ENCODE data around the gene ZNRF3. TPM values are rescaled to one million over a fixed set of nuclear protein-coding genes. Genes with fewer than 3 reads are reported as not detected.
"Not testable (repeated sequence)": the region's sequence is repeated elsewhere in the genome, so short reads cannot be mapped to it uniquely, and the experiment has no call there.

The ZNRF3 gene
- 9.1 and 9.7 TPM in 2 replicates for total RNA-seq (2014; rRNA removed; shearing (Covaris generic))

DNA sequence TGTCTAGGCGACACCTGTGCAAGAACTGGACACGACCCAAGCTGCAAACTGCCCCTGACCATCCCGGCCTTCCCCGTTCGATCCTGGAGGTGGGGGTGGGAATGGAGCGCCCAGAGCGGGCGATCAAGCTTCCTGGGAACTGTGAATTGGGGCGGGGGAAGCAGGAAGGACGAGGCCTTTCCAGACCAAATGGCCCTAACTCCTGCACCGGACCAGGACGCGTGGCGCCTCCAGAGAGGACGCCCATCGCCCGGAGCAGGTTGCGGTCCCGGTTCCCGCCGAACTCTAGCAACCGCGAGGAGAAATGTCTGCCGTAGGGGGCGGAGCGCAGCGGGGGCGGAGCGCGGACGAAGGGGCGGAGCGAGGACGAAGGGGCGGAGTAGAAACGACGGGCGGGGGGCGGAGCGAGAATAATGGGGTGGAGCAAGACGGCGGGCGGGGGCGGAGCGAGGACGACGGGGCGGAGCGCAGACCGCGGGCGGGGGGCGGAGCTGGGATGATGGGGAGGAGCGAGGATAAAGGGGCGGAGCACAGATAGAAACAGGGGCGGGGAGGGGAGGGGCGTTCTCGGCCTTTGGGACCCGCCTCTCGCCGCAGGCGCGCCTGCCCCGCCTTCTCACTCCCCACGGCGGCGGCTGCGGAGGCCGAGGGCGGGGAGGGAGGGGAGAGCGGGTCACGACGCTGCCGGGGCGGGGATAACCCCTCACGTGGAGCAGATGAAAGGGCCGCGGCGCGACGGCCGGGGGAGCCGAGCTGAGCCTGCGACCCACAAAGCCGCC lies at the start of gene ZNRF3:
Gene ZNRF3 (plus strand): TSS at position 695 of the 779 bp plus-strand sequence. CDS start 195 bp downstream, outside the sequence.
- peak; percentile 89 to 91 for DNase-seq
- peak within 1 kb of the TSS; percentile 68 for H3K27ac ChIP-seq
- H3K4me1 ChIP-seq, result peaks cover 8% of the 10 kb centered on the region; the same call in 1 of the 2 replicates
- no peaks in the 10 kb centered on the region for H3K36me3 ChIP-seq
- no peaks in the 10 kb centered on the region for H3K9me3 ChIP-seq (replicated peaks)
- H3K4me3 ChIP-seq, result peak within 1 kb of the TSS; percentile 71
- no peaks in the 10 kb centered on the region for H3K27me3 ChIP-seq

DNA sequence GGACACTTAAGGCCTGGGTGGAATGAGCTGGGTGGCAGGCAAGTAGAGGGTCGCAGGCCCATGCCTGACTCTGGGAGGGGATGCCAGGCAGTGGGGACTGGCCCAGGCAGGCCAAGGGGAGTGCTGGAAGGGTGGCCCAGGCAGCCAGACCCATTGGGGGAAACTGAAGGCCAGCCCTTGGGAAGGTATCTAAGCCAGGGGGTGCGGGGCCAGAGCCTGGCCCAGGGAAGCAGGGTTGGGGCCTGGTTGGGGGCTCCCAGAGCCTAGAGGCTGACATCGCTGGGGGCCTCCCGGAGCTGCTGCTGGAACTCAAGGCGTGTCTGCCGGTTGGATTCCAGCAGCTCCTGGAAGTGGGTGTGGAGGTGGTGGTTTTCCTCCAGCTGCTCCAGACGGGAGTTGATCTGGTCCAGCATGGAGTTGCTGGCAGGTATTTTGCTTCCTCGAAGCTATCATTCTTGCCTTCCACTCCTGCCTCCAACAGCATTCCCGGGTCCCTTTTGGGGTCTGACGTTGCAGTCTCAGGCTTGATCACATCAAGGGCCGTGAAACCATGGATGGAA lies 47.7 kb upstream of the ZNRF3 start:
- Histone ChIP-seq H3K9me3 (replicated peaks) (no peaks in the 10 kb centered on the region), H3K4me3 (no peak overlapping the region), H3K4me1 (no peaks in the 10 kb centered on the region), H3K27me3 (no peaks in the 10 kb centered on the region), H3K27ac (no peak overlapping the region), H3K36me3 (no peaks in the 10 kb centered on the region)
- DNase-seq, result no peak

DNA sequence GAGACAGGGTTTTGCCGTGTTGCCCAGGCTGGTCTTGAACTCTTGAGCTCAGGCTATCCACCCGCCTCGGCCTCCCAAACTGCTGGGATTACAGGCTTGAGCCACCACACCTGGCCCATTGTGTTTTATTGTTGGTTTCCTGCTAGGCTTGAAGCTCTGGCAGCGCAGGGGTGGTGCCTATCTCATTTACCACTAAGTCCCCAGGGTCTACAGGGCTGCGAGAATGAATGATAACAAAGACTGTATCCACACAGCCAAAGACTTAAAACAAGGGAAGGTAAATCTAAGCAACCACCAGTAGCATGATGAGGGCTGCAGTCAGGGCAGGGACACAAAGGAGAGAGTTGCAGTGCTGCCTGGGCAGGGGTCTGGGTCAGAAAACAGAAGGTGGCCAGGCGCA lies 45.7 kb upstream of the ZNRF3 start:
- no peak overlapping the region for H3K27ac ChIP-seq
- H3K4me3 ChIP-seq, result no peak overlapping the region
- H3K36me3 ChIP-seq, result no peaks in the 10 kb centered on the region
- no peaks in the 10 kb centered on the region for H3K27me3 ChIP-seq
- H3K9me3 ChIP-seq (replicated peaks), result no peaks in the 10 kb centered on the region
- no peaks in the 10 kb centered on the region for H3K4me1 ChIP-seq
- DNase-seq, result no peak

DNA sequence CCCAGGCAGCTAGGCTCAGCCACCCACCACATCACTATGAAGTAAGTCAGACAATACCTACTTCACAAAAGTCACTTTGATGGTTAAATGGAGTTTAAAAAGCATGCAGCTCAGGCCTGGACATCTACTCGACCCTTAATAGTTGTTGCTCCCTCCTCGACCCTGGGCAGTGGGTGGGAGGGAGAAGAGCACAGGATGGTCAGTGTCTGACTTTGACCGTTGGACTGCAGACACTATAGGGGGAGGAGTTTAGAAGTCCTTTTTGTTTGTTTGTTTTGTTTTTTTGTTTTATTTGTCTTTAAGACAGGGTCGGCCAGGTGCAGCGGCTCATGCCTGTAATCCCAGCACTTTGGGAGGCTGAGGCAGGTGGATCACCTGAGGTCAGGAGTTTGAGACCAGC lies 44.4 kb upstream of the ZNRF3 start:
- H3K36me3 ChIP-seq, result no peaks in the 10 kb centered on the region
- DNase-seq, result no peak
- H3K4me3 ChIP-seq, result no peak overlapping the region
- no peaks in the 10 kb centered on the region for H3K9me3 ChIP-seq (replicated peaks)
- no peaks in the 10 kb centered on the region for H3K27me3 ChIP-seq
- H3K4me1 ChIP-seq, result no peaks in the 10 kb centered on the region
- no peak overlapping the region for H3K27ac ChIP-seq

DNA sequence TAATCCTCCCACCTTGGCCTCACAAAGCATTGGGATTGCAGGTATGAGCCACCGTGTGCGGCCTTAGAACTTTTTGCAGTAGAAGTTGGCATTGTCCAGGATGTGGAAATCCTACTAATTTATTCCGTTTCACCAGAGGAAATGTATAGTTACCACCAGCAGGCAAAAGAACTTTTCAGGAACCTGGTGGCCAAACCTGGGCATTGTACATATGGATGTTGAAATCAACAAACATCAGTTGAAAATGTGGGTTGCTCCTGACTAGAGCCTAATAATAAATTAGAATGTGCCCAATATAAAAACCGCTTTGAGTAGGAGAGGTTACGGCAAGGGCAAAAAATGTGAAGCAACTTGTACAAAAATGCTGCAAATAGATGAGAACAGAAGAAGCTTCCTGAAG lies 42.3 kb upstream of the ZNRF3 start:
- DNase-seq, result no peak
- no peak overlapping the region for H3K4me3 ChIP-seq

DNA sequence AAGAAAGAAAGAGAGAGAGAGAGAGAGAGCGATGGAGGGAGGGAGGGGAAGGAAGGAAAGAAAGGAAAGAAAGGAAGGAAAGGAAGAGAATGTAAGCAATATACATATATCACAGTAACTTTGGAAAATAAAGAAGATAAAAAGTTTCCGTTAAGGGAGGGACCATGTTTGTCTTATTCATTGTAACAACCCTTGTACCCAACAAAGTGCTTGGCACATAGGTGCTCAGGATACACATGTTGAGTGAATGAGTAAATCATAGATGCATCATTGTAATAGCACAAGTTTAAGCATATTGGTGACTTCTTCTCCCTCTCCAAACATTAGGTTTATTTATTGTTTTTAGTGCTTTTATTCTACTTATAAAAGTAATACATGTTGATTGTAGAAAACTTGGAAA lies 39.7 kb upstream of the ZNRF3 start:
- H3K4me1 ChIP-seq, result no peaks in the 10 kb centered on the region
- H3K27ac ChIP-seq, result no peak overlapping the region
- no peaks in the 10 kb centered on the region for H3K9me3 ChIP-seq (replicated peaks)
- H3K27me3 ChIP-seq, result no peaks in the 10 kb centered on the region
- H3K4me3 ChIP-seq, result no peak overlapping the region
- H3K36me3 ChIP-seq, result no peaks in the 10 kb centered on the region
- DNase-seq, result no peak

More for the DNA sequence above, 42.3 kb upstream of the ZNRF3 start:
- Histone ChIP-seq H3K27ac (no peak overlapping the region), H3K9me3 (replicated peaks) (no peaks in the 10 kb centered on the region), H3K27me3 (no peaks in the 10 kb centered on the region), H3K4me1 (no peaks in the 10 kb centered on the region), H3K36me3 (no peaks in the 10 kb centered on the region)

DNA sequence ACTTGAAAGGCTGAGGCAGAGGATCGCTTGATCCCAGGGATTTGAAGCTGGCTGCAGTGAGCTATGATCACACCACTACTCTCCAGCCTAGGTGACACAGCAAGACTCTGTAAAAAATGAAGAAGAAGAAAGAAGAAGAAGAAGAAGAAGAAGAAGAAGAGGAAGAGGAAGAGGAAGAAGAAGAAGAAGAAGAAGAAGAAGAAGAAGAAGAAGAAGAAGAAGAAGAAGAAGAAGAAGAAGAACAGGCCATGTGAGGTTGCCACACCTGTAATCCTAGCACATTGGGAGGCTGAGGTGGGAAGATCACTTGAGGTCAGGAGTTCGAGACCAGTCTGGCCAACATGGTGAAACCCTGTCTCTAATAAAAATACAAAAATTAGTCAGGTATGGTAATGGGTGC lies 39.1 kb upstream of the ZNRF3 start:
- H3K27me3 ChIP-seq; DNase-seq; H3K9me3 ChIP-seq (replicated peaks); H3K27ac ChIP-seq; H3K36me3 ChIP-seq; H3K4me3 ChIP-seq; H3K4me1 ChIP-seq: not testable (repeated sequence)

DNA sequence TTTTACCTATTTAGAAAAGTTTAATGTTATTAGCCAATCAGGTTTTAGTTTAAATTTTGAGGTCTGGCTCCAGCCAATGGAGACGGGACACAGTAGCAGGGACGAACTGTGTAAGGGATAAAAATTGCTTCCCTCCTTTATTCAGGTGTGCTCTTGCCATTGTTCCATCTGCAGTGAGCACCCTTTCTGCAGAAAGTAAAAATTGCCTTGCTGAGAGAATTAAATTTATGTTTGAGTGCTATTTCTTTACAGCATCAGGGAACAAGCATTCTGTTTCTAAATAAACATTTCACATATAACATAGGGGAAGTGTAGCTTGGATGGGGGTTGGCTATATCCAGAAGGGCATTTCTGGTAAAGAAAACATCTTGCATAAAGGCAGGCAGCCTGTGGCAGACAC lies 36.4 kb upstream of the ZNRF3 start:
- Histone ChIP-seq H3K4me1 (no peaks in the 10 kb centered on the region), H3K4me3 (no peak overlapping the region), H3K36me3 (no peaks in the 10 kb centered on the region), H3K9me3 (replicated peaks) (no peaks in the 10 kb centered on the region), H3K27ac (no peak overlapping the region), H3K27me3 (no peaks in the 10 kb centered on the region)
- no peak for DNase-seq

DNA sequence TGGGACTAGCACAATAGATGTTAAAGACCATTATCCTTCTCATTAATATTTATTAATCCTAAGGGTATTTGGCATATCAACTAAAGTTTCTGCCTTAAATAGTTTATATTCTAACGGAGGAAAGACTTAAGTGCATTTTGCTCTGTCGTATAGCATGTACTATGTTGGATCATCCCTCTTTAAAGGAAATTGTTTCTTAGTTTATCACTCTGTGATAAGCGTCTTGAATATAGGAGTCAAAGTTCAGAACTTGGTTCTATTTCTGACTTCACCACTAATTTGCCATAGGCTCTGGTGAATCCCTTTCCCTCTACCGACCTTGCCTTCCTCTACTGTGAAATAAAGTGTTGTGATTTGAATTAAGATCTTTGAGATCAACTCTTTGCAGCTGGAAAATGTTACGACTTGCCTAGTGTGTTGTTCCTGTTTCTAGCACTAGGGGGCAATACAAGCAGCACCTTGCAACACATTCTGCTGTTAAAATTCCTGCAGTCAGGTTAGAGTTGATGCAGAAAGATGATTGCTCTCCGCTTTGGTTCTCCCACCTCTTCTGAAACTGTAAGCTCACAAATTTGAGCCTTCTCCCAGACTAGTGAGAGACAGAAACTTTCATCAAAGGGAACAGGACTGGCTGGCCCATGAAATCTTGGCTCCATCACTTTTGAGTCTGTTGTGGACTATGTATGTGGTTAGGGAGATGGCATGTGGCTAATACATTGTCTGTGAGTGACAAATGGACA lies 27.8 kb upstream of the ZNRF3 start:
- no peaks in the 10 kb centered on the region for H3K9me3 ChIP-seq (replicated peaks)
- peak; percentile 40 to 77 for DNase-seq

DNA sequence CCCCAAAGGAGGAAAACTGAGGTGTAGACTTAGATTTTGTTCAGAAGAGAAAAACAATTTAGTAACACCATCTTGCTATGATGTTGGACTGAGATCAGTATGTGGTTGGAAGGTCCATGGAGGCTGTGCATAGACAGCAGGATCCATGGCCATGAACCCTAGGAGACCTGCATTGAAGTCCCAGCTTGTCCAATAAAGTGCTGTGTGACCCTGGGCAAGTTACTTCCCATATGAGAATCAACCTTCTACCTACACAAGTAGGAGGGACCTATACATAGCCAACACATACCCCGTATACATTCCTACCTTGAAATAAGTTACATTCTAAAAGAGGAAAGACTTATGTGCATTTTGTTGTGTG lies 27.3 kb upstream of the ZNRF3 start:
- H3K27me3 ChIP-seq, result no peaks in the 10 kb centered on the region
- H3K9me3 ChIP-seq (replicated peaks), result no peaks in the 10 kb centered on the region
- 0 out of 2 replicates have a peak, but pooled peaks cover 3% of the 10 kb centered on the region for H3K4me1 ChIP-seq
- H3K4me3 ChIP-seq, result no peak overlapping the region
- DNase-seq, result no peak
- no peaks in the 10 kb centered on the region for H3K36me3 ChIP-seq
- no peak overlapping the region for H3K27ac ChIP-seq

More for the DNA sequence above, 27.8 kb upstream of the ZNRF3 start:
- H3K4me3 ChIP-seq, result no peak overlapping the region
- 0 out of 2 replicates have a peak, but pooled peaks cover 3% of the 10 kb centered on the region for H3K4me1 ChIP-seq
- H3K27me3 ChIP-seq, result no peaks in the 10 kb centered on the region
- no peak overlapping the region for H3K27ac ChIP-seq
- H3K36me3 ChIP-seq, result no peaks in the 10 kb centered on the region

DNA sequence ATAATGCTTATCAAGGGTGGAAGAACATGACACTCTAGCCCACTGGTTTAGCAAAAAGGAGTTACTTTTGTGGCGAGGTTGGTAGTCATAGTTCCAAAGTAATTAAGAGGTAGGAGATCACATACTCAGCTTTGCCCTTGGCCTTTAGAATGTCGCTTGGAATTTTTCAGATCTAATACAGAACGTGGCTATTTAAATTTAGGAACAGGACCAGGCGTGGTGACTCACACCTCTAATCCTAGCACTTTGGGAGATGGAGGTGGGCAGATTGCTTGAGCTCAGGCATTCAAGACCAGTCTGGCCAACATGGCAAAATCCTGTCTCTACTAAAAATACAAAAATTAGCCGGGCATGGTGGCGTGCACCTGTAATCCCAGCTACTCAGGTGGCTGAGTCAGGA lies 26.1 kb upstream of the ZNRF3 start:
- H3K4me1 ChIP-seq, result 0 out of 2 replicates have a peak, but pooled peaks cover 3% of the 10 kb centered on the region
- H3K9me3 ChIP-seq (replicated peaks), result no peaks in the 10 kb centered on the region
- H3K27ac ChIP-seq, result no peak overlapping the region
- no peak for DNase-seq
- no peaks in the 10 kb centered on the region for H3K27me3 ChIP-seq
- H3K36me3 ChIP-seq, result no peaks in the 10 kb centered on the region
- H3K4me3 ChIP-seq, result no peak overlapping the region

DNA sequence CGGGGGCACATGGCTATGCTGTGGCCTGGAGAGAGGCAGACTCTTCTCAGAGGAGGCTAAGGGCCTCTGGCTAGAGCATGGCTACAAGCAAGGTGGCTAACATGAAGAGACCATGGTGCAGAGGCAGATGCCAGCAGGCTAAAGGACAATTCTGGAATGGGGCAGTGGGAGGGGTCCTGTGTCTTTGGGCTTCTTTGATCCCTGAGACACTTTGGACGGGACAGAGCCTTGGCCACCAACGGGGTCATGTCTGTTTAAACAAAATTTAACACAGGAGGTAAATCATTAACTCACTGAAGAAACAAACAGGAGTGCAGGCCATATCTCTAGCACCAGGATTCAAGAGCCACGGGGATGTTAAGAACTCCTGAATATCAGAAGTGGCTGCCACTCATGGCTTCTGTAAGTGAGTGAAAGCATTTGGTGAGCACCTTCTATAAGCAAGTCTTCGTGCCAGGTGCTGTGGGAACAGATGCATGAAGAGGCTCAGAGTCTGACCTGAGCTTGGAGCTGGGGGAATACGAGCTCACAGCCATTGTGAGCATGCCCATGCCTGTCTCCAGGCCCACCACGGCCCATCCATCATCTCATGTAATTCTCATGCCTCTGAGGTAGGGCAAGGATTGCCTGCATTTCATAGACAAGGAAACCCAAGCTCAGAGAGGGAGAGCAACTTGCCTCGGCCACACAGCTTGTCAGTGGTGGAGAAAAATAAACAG lies 18.3 kb upstream of the ZNRF3 start:
- H3K4me1 ChIP-seq, result no peaks in the 10 kb centered on the region
- DNase-seq, result no peak

DNA sequence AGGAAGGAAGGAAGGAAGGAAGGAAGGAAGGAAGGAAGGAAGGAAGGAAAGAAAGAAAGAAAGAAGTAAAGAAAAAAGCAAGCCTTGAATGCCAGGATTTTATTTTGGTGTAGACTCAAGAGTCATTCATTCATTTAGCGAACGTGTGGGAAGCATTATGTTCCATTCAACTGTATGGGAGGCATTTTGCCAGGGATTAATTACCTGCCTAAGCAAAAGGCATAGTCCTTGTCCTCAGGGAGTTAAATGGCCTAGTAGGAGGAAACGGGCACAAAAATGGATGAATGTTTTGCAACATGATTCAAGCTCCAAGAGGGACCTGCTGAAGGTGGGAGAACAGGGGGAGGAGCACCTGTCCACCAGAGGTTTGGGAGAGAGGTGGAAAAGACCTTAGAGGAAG lies 16.2 kb upstream of the ZNRF3 start:
- H3K9me3 ChIP-seq (replicated peaks), result no peaks in the 10 kb centered on the region
- H3K4me3 ChIP-seq, result no peak overlapping the region
- no peak for DNase-seq
- H3K27ac ChIP-seq, result no peak overlapping the region
- H3K27me3 ChIP-seq, result no peaks in the 10 kb centered on the region
- H3K4me1 ChIP-seq, result no peaks in the 10 kb centered on the region
- H3K36me3 ChIP-seq, result no peaks in the 10 kb centered on the region

More for the DNA sequence above, 18.3 kb upstream of the ZNRF3 start:
- no peak overlapping the region for H3K4me3 ChIP-seq
- H3K27ac ChIP-seq, result no peak overlapping the region
- no peaks in the 10 kb centered on the region for H3K9me3 ChIP-seq (replicated peaks)
- no peaks in the 10 kb centered on the region for H3K27me3 ChIP-seq
- H3K36me3 ChIP-seq, result no peaks in the 10 kb centered on the region

DNA sequence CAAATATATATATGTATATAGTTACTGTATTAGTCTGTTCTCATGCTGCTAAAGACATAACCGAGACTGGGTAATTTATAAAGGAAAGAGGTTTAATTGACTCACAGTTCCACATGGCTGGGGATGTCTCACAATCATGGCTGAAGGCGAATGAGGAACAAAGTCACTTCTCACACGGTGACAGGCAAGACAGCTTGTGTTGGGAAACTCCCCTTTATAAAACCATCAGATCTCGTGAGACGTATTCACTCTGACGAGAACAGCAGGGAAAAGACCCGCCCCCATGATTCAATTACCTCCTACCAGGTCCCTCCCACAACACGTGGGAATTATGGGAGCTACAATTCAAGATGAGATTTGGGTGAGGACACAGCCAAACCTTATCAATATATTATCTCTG lies 15.0 kb upstream of the ZNRF3 start:
- H3K4me3 ChIP-seq, DNase-seq: not testable (repeated sequence)

DNA sequence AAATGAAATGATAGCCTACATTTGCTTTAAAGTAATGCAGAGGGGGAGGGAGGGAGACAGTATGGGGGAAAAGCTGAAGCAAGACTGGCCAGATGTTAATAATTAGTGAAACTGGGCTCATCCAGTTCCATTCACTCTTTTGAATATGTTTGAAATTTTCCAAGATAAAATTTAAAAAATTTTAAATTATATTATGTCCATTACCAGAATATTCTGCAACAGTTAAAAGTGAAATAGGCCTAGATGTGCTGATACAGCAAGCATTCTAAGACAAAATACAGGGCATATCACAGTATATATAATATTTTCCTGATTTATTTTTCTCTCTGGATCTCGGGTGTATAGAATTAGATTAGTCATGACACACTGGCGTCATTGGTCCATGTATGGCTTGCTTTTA lies 13.6 kb upstream of the ZNRF3 start:
- no peaks in the 10 kb centered on the region for H3K36me3 ChIP-seq
- peaks cover 9% of the 10 kb centered on the region for H3K4me1 ChIP-seq
- H3K27ac ChIP-seq, result no peak overlapping the region
- no peak for DNase-seq
- H3K4me3 ChIP-seq, result no peak overlapping the region
- no peaks in the 10 kb centered on the region for H3K9me3 ChIP-seq (replicated peaks)
- H3K27me3 ChIP-seq, result no peaks in the 10 kb centered on the region

More for the DNA sequence above, 15.0 kb upstream of the ZNRF3 start:
- not testable (repeated sequence) for H3K9me3 ChIP-seq (replicated peaks); H3K4me1 ChIP-seq; H3K36me3 ChIP-seq; H3K27me3 ChIP-seq; H3K27ac ChIP-seq
